HG02642 (cell line): ENCODE results near the gene ADH1A.
"Not testable (repeated sequence)": the region's sequence is repeated elsewhere in the genome, so short reads cannot be mapped to it uniquely, and the experiment has no call there.

ENCODE experiments used
- ATAC-seq: cut with Tn5 transposase; IDR thresholded peaks from one replicate; pipeline ENCODE4 v1.9.1; 2021; ENCODE audit warnings: mild to moderate bottlenecking; ENCODE audit not compliant: unreplicated experiment, poor library complexity

ADH1A gene

DNA sequence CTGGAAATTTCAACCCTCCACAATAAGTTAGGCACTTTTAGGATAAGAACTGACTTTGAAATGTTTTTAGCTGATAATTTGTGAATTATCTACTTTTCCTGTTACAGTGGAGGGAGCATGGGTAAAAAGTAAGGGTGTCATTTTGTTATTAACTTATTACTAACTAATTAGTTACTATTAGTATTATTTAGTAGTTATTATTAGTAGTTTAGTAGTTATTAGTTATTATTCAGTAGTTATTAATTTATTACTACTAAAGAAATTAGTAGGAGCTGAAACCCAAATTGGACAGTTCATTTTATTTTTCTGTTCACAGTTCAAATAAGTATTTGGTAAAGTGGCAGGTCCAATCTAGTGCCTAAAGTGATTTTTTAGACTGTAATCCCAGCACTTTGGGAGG is 5.4 kb downstream of the ADH1A start:
- no peak for ATAC-seq

DNA sequence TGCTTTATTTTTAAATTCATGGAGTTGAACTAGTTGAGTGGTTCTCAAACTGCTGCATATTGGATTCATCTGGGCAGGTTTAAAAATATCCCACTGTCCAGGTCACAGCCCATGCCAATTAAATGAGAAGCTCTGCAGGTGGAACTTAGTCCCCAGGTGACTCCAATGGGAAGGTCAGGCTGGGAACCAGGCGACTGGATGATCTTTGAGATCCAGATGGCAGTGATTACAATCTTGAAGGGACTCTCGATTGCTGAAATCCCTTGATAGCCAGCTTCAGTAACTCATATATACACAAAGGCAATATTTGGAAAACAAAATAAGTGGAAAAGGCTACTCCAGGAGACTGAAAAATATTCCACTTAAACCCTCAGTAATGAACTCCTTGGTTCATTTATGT is 8.1 kb downstream of the ADH1A start:
- ATAC-seq = no peak

DNA sequence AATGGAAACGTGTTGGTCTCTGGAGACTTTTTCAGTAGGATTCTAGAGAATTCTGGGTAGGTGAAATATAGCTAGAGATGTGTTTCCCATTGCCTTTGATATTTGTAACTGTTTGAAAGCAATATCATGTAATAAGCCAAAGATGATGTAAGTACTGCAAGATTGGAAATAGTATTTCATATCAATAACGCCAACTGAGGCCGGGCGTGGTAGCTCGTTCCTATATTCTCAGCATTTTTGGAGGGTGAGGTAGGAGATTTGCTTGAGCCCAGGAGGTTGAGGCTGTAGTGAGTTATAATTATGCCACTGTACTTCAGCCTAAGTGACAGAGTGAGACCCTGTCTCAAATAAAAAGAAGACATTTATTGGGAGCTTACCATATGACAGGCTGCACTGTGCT is 9.5 kb downstream of the ADH1A start:
- ATAC-seq = no peak

DNA sequence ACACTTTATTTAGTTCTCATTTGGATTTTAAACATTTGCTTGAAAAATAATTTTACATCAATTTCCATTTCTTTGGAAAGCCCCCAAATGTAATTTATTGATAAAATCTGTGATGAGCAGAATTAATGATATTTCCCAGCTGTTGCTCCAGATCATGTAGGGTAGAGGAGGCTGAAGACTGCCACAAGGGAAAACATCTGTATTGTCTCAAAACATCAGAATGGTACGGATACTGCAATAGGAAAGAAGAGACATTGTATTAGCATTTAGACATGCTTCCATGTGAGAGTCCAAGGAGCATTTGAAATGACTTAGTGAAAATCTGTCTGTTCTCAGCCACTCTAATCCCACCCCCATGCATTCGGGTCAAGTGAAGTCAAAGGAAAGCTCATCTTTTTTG is 14.4 kb downstream of the ADH1A start:
- ATAC-seq = no peak

DNA sequence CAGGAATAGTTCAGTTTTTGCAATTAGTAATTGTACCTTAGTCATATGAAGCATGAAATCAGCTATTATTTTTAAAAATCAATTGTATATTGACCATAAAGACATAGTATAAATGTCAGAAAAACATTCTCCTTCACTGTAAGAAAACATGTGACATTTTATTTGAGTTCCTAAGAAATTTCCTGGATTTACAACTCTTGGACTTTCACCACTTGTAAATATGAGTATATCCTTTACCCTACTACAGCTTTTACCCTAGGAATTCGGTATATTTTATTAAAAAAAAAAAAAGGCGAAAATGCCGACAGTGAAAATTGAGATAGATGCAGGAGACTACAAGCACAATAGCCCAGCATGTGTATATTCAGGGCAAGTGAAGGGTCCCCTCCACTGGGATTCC is 14.9 kb downstream of the ADH1A start:
- no peak for ATAC-seq

DNA sequence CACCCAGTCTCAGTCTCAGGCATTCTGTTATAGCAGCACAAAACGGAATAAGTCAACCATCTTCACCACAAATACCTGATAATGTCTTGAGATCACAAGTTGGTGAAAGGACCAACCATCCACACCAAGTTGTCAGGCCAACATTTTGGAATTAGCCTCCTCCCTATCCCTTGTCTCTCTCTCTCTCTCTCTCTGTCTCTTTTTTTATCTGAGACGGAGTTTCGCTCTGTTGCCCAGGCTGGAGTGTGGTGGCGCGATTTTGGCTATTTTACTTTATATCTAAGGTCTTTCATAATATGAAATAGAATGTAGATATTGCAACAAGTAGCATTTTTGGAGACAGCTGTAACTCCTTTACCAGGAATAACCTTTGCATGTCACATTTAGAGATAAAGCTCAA is 15.7 kb downstream of the ADH1A start:
- ATAC-seq = no peak

DNA sequence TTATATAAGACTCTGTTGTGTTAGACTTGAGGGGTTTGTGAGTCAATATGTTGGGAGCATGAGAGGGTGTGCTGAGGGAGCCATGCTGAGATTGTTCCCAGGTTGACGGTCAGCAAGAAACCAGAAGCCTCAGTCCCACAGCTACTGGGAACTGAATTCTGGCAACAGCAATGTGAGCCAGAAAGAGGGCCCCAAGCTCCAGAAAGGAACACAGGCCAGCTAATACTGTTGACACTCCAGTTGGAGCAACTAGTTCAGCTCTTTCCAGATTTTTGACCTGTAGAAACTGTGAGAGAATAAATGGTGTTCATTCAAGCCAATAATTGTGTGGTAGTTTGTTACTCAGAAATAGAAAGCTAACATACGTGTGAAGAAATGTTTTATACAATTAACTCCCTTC is 17.1 kb downstream of the ADH1A start:
- ATAC-seq = no peak

DNA sequence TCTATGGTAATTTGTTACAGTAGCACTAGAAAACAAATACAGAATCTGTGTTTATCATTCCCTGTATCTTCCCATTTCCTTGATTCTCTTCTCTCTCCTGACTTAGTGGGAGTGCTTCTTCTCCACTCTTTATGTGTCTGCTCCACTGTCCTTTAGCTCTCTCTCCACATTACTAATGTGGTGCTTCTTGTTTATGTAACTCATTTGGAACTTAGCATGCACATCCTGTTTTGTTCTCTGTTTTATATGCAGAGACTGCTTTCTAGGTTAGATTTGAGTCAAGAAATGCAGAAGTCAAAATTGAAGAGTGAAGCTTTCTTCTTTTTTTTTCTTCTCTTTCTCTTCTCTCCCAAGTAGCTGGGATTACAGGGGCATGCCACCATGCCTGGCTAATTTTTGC is 25.9 kb downstream of the ADH1A start:
- ATAC-seq = no peak

DNA sequence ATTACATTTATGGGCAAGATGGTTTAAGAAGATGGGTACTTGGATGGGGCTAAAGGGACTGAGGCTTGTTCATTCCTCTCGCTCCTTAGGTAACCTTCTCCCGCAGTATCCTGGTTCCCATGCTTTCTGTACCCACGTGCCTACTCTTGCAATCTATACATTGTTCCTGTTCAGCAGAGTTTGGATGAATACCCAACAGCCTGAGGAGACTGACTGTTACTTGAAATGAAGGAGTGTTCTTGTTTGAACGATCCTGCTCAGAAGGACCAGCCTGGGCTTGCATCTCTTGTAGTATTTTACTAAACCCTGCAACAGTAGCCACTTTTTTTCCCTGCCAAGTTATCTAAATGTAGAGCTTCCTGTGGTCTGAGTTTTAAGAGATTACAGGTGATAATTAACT is 38.0 kb downstream of the ADH1A start:
- ATAC-seq = no peak

DNA sequence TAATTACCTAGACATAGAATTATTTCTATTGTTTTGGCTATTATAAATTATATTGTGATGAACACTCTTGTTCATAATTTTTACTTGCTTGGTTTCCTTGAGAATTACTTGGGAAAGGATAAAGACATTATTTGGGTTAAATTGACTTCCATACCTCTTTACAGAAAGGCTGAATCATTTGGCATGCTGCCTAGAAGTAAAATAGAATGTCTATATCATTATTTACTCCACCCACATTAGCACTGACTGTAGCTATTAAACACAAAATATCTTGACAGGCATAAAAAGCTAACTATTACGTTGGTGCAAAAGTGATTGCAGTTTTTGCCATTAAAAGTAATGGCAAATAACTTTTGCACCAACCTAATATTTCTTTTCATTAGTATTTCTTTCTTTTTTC is 42.1 kb downstream of the ADH1A start:
- no peak for ATAC-seq

DNA sequence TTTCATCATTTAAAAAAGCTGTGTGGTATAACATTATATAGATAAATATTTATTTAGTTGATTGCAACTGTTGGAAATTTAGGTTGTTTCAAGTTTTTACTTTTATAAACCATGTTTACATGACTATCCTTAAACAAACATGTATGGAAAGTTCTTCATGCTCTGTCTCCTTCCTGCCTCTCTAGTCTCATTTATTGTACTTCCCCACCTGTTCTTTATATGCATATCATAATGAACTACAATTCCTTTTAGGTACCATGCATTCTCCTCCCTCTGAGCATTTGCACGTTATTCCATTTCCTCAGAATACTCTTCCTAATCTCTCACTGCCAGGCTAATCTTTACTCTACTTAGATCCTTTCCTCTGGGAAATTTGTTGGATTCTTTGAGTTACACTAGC is 54.8 kb downstream of the ADH1A start:
- ATAC-seq = no peak

DNA sequence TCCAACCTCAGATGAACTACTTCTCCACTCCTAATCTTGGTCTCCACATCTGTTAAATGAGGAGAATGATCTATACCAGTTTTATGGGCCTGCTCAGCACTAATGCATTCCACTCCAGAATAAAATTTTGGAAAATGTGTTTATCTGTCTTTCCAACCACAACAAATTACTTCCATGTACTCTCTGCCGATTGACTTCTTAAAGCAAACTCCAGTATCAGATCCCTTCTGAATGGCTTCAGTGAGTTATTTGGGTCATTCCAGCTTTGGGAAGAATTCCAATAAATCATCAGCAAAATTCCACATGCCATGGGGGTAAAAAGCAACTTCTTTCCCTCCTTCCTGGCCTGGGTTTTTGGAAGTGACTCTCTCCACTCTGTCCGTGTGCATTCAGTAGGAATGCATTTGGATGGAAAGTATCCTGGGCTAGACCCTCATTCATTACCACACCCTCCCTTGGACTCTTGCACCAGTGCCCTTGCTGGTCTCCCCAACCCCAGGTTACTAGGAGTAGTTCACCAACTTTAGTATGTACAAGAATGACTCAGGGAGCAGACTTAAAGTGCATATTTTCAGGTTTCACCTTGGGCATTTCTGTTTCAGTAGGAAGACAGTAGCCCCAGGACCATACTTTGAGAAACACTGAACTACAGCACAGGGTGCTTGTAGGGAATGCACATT is 56.3 kb downstream of the ADH1A start:
- ATAC-seq = no peak

DNA sequence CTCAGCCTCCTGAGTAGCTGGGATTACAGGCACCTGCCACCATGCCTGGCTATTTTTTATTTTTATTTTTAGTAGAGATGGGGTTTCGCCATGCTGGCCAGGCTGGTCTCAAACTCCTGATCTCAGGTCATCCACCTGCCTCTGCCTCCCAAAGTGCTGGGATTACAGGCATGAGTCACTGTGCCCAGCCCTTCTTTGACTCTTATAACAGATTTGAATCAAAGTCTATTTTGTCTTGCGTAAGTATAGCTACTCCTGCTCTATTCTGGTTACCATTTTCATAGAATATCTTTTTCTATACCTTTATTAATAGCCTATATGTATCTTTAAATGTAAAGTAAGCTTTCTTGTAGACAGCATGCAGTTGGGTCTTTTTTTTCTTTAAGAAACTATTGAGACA is 57.4 kb downstream of the ADH1A start:
- ATAC-seq = not testable (repeated sequence)

DNA sequence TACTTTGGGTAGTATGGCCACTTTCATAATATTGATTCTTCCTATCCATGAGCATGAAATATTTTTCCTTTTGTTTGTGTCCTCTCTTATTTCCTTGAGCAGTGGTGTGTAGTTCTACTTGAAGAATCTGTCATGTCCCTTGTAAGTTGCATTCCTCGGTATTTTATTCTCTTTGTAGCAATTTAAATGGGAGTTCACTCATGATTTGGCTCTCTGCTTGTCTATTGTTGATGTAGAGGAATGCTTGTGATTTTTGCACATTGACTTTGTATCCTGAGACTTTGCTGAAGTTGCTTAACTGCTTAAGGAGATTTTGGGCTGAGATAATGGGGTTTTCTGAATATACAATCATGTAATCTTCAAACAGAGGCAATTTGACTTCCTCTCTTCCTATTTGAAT is 62.1 kb downstream of the ADH1A start:
- ATAC-seq = not testable (repeated sequence)

DNA sequence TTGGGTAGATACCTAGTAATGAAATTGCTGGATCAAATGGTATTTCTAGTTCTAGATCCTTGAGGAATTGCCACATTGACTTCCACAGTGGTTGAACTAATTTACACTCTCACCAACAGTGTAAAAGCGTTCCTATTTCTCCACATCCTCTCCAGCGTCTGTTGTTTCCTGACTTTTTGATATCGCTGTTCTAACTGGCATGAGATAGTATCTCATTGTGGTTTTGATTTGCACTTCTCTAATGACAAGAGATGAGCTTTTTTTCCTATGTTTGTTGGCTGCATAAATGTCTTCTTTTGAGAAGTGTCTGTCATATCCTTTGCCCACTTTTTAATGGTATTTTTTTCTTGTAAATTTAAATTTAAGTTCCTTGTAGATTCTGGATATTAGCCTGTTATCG is 63.1 kb downstream of the ADH1A start:
- ATAC-seq = not testable (repeated sequence)
